ENCODE data around the gene SSR4. TPM values are rescaled to one million over a fixed set of nuclear protein-coding genes. Genes with fewer than 3 reads are reported as not detected.

SSR4 gene
- total and polyA plus RNA-seq, 10 of the 15 experiments (the other 5 are each of a cell fraction or from before 2014, with no cell fraction given): 151 to 521 (median 310) TPM

- H2AFZ ChIP-seq (ENCODE audit: control insufficient read depth, low read depth, low read length): no peak overlapping the region
- H4K20me1 ChIP-seq (ENCODE audit: control insufficient read depth, insufficient read depth): no peaks in the 10 kb centered on the region
- in situ Hi-C loops (cut with MboI) (loop anchor here (25.0 kb wide), 1 partner anchor 626 kb away; the partner anchor contains the start of gene MAGEA1), intact Hi-C loops (cut with micrococcal nuclease; ENCODE audit: unreplicated experiment) (no loop called here)
- H3K4me3 ChIP-seq: no peak overlapping the region
- no peak overlapping the region for H3K9ac ChIP-seq (ENCODE audit: control insufficient read depth, insufficient read depth, low read length)
- H3K79me2 ChIP-seq (ENCODE audit: control insufficient read depth, insufficient read depth, low read length): no peaks in the 10 kb centered on the region
- H3K4me2 ChIP-seq (ENCODE audit: control insufficient read depth, insufficient read depth): no peak overlapping the region
- ATAC-seq (no peak), DNase-seq (ENCODE audit: low read depth, low spot score) (no peak), FAIRE-seq (no peak)
- ChIA-PET RAD21 (ENCODE audit: unreplicated experiment) (no interaction called here), POLR2A (no interaction called here), SMC1A (ENCODE audit: uncharacterized antibody, unreplicated experiment) (no interaction called here), CTCF (no interaction called here)
- BruUV-seq (replicated peaks): no TSS peak
- H3K9me3 ChIP-seq (replicated peaks; ENCODE audit: control insufficient read depth, insufficient read depth, low read length): no peaks in the 10 kb centered on the region; the same call in 2 of the 3 replicates
- WGBS (ENCODE audit: insufficient coverage, insufficient replicate concordance, low lambda C conversion rate, missing lambda C conversion rate): 50% methylated on average over 5 of the region's 5 CpGs
- H3K27me3 ChIP-seq (replicated peaks in 1 of 2; ENCODE audit: control insufficient read depth in 2 of 2, insufficient read depth in 2 of 2, low read length in 1 of 2): no peaks in the 10 kb centered on the region; a peak in 1 of 4 replicates
- H3K36me3 ChIP-seq (ENCODE audit: control insufficient read depth in 2 of 2, insufficient read depth in 2 of 2, low read length in 1 of 2): no peaks in the 10 kb centered on the region
- TF ChIP-seq SMARCA5 (IDR thresholded peaks at IDR 0.05): no peak
- TF ChIP-seq HDAC6 (IDR thresholded peaks at IDR 0.05; ENCODE audit: unreplicated experiment): no peak
- TF ChIP-seq EED (IDR thresholded peaks at IDR 0.05; ENCODE audit: low read depth): no peak
- no peak for TF ChIP-seq ZNF274 (IDR thresholded peaks at IDR 0.05; ENCODE audit: insufficient read depth, insufficient read length)
- no peak for TF ChIP-seq NR2C2 (IDR thresholded peaks at IDR 0.05; ENCODE audit: borderline replicate concordance, control insufficient read depth, insufficient read length, low read depth)
- no peak for TF ChIP-seq CHD1 (IDR thresholded peaks at IDR 0.05; ENCODE audit: low read depth, low read length)
- TF ChIP-seq TBL1XR1 (IDR thresholded peaks at IDR 0.05; ENCODE audit: low read depth, low read length): no peak
- no peak for TF ChIP-seq CEBPZ (IDR thresholded peaks at IDR 0.05; ENCODE audit: low read depth, low read length)
- TF ChIP-seq SRF (IDR thresholded peaks at IDR 0.05; ENCODE audit: low read depth in 2 of 2, low read length in 2 of 2): no peak
- TF ChIP-seq PKNOX1 (IDR thresholded peaks at IDR 0.05): no peak
- TF ChIP-seq IRF4 (IDR thresholded peaks at IDR 0.05; ENCODE audit: low read depth, low read length): no peak
- no peak for TF ChIP-seq E2F4 (IDR thresholded peaks at IDR 0.05; ENCODE audit: low read depth, low read length)
- TF ChIP-seq CREM (IDR thresholded peaks at IDR 0.05; ENCODE audit: low read depth): no peak
- TF ChIP-seq CUX1 (IDR thresholded peaks at IDR 0.05; ENCODE audit: insufficient replicate concordance, low read depth, low read length): no peak
- no peak for TF ChIP-seq POLR2A (IDR thresholded peaks at IDR 0.05; ENCODE audit: low read depth, low read length)
- no peak for TF ChIP-seq MTA2 (IDR thresholded peaks at IDR 0.05; ENCODE audit: low read depth)
- no peaks in the 10 kb centered on the region for H3K4me1 ChIP-seq (ENCODE audit: control insufficient read depth, insufficient read depth, low read length)
- H3K27ac ChIP-seq (ENCODE audit: control insufficient read depth, insufficient read depth): no peak overlapping the region
Measured at GRCh38 chrX:153813161-153813560, 18.7 kb downstream of the SSR4 start.

All from GM12878 (cell line).